ENCODE data around the gene COL21A1.

Gene COL21A1

DNA sequence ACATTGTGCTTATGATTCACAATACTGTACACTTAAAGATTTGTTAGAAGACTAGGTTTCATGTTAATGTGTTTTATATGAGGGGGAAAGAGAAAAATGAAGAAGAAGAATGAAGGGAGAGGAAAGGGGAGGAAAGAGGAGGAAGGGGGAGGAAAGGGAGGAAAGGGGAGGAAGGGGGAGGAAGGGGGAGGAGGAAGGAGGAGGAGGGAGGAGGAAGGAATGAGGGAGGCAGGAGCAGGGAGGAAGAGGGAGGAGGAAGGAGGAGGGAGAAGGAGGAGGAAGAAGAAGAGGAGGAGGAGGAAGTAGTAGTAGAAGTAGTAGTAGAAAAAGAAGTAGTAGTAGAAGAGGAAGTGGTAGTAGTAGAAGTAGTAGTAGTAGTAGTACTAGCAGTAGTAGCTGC lies 70.6 kb downstream of the COL21A1 start:
- no peaks in the 10 kb centered on the region; the same call in 1 of the 2 replicates for H3K9me3 ChIP-seq (ENCODE audit: control insufficient read depth, insufficient read depth, low read depth, low read length)
- ChIA-PET CTCF (no interaction called here), POLR2A (no interaction called here)
- H3K4me1 ChIP-seq (ENCODE audit: control insufficient read depth, insufficient read depth, low read length) = no peaks in the 10 kb centered on the region
- H3K27ac ChIP-seq (ENCODE audit: extremely low read depth, low read depth, low read length) = no peak overlapping the region
- H3K4me3 ChIP-seq (ENCODE audit: low read depth, low read length) = no peak overlapping the region
- no peak for TF ChIP-seq ZNF138 (tag by site-specific recombination; IDR thresholded peaks at IDR 0.05; ENCODE audit: borderline replicate concordance)
- no peak for TF ChIP-seq ZNF157 (tag by site-specific recombination; IDR thresholded peaks at IDR 0.05)
- TF ChIP-seq ZNF133 (tag by site-specific recombination; IDR thresholded peaks at IDR 0.05) = no peak
- no peak for TF ChIP-seq YY1 (tag by site-specific recombination; IDR thresholded peaks at IDR 0.05)
- TF ChIP-seq, protein P1, sequence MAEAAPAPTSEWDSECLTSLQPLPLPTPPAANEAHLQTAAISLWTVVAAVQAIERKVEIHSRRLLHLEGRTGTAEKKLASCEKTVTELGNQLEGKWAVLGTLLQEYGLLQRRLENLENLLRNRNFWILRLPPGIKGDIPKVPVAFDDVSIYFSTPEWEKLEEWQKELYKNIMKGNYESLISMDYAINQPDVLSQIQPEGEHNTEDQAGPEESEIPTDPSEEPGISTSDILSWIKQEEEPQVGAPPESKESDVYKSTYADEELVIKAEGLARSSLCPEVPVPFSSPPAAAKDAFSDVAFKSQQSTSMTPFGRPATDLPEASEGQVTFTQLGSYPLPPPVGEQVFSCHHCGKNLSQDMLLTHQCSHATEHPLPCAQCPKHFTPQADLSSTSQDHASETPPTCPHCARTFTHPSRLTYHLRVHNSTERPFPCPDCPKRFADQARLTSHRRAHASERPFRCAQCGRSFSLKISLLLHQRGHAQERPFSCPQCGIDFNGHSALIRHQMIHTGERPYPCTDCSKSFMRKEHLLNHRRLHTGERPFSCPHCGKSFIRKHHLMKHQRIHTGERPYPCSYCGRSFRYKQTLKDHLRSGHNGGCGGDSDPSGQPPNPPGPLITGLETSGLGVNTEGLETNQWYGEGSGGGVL (tag by site-specific recombination; IDR thresholded peaks at IDR 0.05) = 0 out of 2 replicates have a peak, but pooled peaks have one; percentile 25
- no peak for TF ChIP-seq ZNF777 (tag by site-specific recombination; IDR thresholded peaks at IDR 0.05; ENCODE audit: borderline replicate concordance)
- peak; percentile 68; the same call in 1 of the 2 replicates for TF ChIP-seq ZNF169 (tag by site-specific recombination; IDR thresholded peaks at IDR 0.05)
- no peak for TF ChIP-seq ZNF24 (tag by site-specific recombination; IDR thresholded peaks at IDR 0.05)
- TF ChIP-seq EGR2 (tag by site-specific recombination; IDR thresholded peaks at IDR 0.05; ENCODE audit: low read depth) = peak; percentile 54; the same call in 1 of the 2 replicates
- no peaks in the 10 kb centered on the region for H3K36me3 ChIP-seq (ENCODE audit: control insufficient read depth in 2 of 2, insufficient read depth in 1 of 2, low read length in 2 of 2)

DNA sequence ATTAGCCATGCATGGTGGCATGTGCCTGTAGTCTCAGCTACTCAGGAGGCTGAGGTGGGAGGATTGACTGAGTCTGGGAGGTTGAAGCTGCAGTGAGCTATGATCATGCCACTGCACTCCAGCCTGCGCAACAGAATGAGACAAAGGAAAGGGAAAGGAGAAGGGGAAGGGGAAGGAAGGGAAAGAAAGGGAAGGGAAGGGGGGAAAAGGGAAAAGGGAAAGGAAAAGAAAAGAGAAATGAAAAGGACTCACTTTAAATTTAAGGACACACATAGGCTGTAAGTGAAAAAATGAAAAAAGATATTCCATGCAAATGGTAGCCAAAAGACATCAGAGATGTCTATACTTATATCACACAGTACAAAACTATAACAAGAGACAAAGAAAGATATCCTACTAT lies 74.2 kb downstream of the COL21A1 start:
- Histone ChIP-seq H3K4me3 (ENCODE audit: low read depth, low read length) (no peak overlapping the region), H3K27ac (ENCODE audit: extremely low read depth, low read depth, low read length) (no peak overlapping the region), H3K4me1 (ENCODE audit: control insufficient read depth, insufficient read depth, low read length) (no peaks in the 10 kb centered on the region), H3K9me3 (ENCODE audit: control insufficient read depth, insufficient read depth, low read depth, low read length) (no peaks in the 10 kb centered on the region; the same call in 1 of the 2 replicates), H3K36me3 (ENCODE audit: control insufficient read depth in 2 of 2, insufficient read depth in 1 of 2, low read length in 2 of 2) (no peaks in the 10 kb centered on the region)
- CTCF ChIA-PET = no interaction called here
- POLR2A ChIA-PET = no interaction called here
- TF ChIP-seq EGR2 (tag by site-specific recombination; IDR thresholded peaks at IDR 0.05; ENCODE audit: low read depth) (no peak), PRDM1 (tag by site-specific recombination; IDR thresholded peaks at IDR 0.05) (peak; percentile 84), HOXD13 (CRISPR knock-in tag; IDR thresholded peaks at IDR 0.05; ENCODE audit: borderline replicate concordance) (no peak)

DNA sequence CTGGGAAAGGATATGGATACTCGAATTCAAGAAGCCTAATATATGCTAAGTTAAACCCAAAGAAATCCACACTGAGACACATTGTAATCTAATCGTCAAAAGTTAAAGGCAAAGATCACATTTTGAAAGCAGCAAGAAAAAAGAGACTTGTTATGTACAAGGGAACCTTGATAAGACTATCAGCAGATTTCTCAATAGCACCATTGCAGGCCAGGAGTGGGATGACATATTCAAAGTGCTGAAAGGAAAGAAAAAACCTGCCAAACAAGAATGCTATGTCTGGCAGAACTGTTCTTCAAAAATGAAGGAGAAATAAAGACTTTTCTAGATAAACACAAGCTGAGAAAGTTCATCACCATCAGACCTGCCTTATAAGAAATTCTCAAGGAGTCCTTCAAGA lies 75.2 kb downstream of the COL21A1 start:
- Histone ChIP-seq H3K4me3 (ENCODE audit: low read depth, low read length) (no peak overlapping the region), H3K27ac (ENCODE audit: extremely low read depth, low read depth, low read length) (no peak overlapping the region), H3K4me1 (ENCODE audit: control insufficient read depth, insufficient read depth, low read length) (no peaks in the 10 kb centered on the region), H3K9me3 (ENCODE audit: control insufficient read depth, insufficient read depth, low read depth, low read length) (no peaks in the 10 kb centered on the region; the same call in 1 of the 2 replicates), H3K36me3 (ENCODE audit: control insufficient read depth in 2 of 2, insufficient read depth in 1 of 2, low read length in 2 of 2) (no peaks in the 10 kb centered on the region)
- POLR2A ChIA-PET = no interaction called here
- CTCF ChIA-PET = interaction anchor here (0.6 kb wide), 1 partner anchor 97 kb away, joined by 3 read pairs; no protein-coding TSS in a partner anchor
- TF ChIP-seq ZNF223 (tag by site-specific recombination; IDR thresholded peaks at IDR 0.05) (no peak), ZXDB (tag by site-specific recombination; IDR thresholded peaks at IDR 0.05) (no peak), ZNF155 (tag by site-specific recombination; IDR thresholded peaks at IDR 0.05) (no peak), SP7 (tag by site-specific recombination; IDR thresholded peaks at IDR 0.05) (no peak), ZNF626 (tag by site-specific recombination; IDR thresholded peaks at IDR 0.05) (peak; percentile 80; the same call in 1 of the 2 replicates), TRIM28 (IDR thresholded peaks at IDR 0.05; ENCODE audit: borderline replicate concordance, low read length) (peak; percentile 100), KLF8 (tag by site-specific recombination; IDR thresholded peaks at IDR 0.05) (no peak), OSR2 (tag by site-specific recombination; IDR thresholded peaks at IDR 0.05) (no peak), GLI2 (tag by site-specific recombination; IDR thresholded peaks at IDR 0.05; ENCODE audit: borderline replicate concordance, low read depth) (no peak), SETDB1 (IDR thresholded peaks at IDR 0.05; ENCODE audit: insufficient read length, low read length) (peak; percentile 93), ZNF324 (tag by site-specific recombination; IDR thresholded peaks at IDR 0.05) (no peak), ZNF211 (tag by site-specific recombination; IDR thresholded peaks at IDR 0.05; ENCODE audit: low read depth) (no peak), ZFHX2 (tag by site-specific recombination; conservative IDR thresholded peaks at IDR 0.05) (no peak), ZNF791 (tag by site-specific recombination; IDR thresholded peaks at IDR 0.05) (peak; percentile 100), IKZF3 (tag by site-specific recombination; IDR thresholded peaks at IDR 0.05) (no peak)
- TF ChIP-seq, protein P2, sequence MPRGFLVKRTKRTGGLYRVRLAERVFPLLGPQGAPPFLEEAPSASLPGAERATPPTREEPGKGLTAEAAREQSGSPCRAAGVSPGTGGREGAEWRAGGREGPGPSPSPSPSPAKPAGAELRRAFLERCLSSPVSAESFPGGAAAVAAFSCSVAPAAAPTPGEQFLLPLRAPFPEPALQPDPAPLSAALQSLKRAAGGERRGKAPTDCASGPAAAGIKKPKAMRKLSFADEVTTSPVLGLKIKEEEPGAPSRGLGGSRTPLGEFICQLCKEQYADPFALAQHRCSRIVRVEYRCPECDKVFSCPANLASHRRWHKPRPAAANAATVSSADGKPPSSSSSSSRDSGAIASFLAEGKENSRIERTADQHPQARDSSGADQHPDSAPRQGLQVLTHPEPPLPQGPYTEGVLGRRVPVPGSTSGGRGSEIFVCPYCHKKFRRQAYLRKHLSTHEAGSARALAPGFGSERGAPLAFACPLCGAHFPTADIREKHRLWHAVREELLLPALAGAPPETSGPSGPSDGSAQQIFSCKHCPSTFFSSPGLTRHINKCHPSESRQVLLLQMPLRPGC (tag by site-specific recombination; IDR thresholded peaks at IDR 0.05) = no peak
- TF ChIP-seq, protein P3, sequence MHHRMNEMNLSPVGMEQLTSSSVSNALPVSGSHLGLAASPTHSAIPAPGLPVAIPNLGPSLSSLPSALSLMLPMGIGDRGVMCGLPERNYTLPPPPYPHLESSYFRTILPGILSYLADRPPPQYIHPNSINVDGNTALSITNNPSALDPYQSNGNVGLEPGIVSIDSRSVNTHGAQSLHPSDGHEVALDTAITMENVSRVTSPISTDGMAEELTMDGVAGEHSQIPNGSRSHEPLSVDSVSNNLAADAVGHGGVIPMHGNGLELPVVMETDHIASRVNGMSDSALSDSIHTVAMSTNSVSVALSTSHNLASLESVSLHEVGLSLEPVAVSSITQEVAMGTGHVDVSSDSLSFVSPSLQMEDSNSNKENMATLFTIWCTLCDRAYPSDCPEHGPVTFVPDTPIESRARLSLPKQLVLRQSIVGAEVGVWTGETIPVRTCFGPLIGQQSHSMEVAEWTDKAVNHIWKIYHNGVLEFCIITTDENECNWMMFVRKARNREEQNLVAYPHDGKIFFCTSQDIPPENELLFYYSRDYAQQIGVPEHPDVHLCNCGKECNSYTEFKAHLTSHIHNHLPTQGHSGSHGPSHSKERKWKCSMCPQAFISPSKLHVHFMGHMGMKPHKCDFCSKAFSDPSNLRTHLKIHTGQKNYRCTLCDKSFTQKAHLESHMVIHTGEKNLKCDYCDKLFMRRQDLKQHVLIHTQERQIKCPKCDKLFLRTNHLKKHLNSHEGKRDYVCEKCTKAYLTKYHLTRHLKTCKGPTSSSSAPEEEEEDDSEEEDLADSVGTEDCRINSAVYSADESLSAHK (tag by site-specific recombination; IDR thresholded peaks at IDR 0.05) = no peak

All from HEK293 (cell line).